Keratinocyte (primary cell): ENCODE results near the gene C20orf141. TPM values are rescaled to one million over a fixed set of nuclear protein-coding genes. Genes with fewer than 3 reads are reported as not detected.

Source experiments
- DNase-seq: peaks from one replicate; pipeline ENCODE4 v3.0.0-alpha.2; 2011; ENCODE audit warnings: low read depth, missing footprints, low spot score
- FAIRE-seq: peaks from 2 replicates; lab custom pipeline; 2011; peaks lifted over from hg19 to GRCh38; lab: Jason Lieb, UNC
- H2AFZ ChIP-seq: 2 replicates; pipeline ENCODE4 v1.6.0; 2012; ENCODE audit warnings: low read length, control low read depth, inconsistent platforms; ENCODE audit not compliant: control insufficient read depth
- H3K27ac ChIP-seq: 2 replicates; pipeline ENCODE4 v1.5.1; 2011; ENCODE audit warnings: low read length; ENCODE audit not compliant: control insufficient read depth, insufficient read depth
- H3K27me3 ChIP-seq: 3 replicates; pipeline ENCODE4 v1.6.0; 2011; ENCODE audit warnings: low read length; ENCODE audit not compliant: control insufficient read depth, insufficient read depth; ENCODE audit errors: extremely low read depth
- H3K36me3 ChIP-seq, 2 experiments: 2 replicates in 1 of 2; 3 replicates in 1 of 2; pipeline ENCODE4 v1.5.1; 2011; ENCODE audit warnings: low read length in 2 of 2, mild to moderate bottlenecking in 1 of 2; ENCODE audit not compliant: control insufficient read depth in 2 of 2, insufficient read depth in 2 of 2; ENCODE audit errors: extremely low read depth in 1 of 2
- H3K4me1 ChIP-seq: 3 replicates; pipeline ENCODE4 v1.5.1; 2011; ENCODE audit warnings: low read length; ENCODE audit not compliant: control insufficient read depth, insufficient read depth; ENCODE audit errors: extremely low read depth
- H3K4me2 ChIP-seq: 3 replicates; pipeline ENCODE4 v1.6.0; 2011; ENCODE audit warnings: low read depth, low read length; ENCODE audit not compliant: control insufficient read depth, insufficient read depth; ENCODE audit errors: extremely low read depth
- H3K4me3 ChIP-seq, 3 experiments: fragments of 200-600 bp in 1 of 3; sonication (generic) in 1 of 3; 2 replicates in 2 of 3; 3 replicates in 1 of 3; pipeline ENCODE4 v1.5.1; 2011 to 2016; ENCODE audit warnings: low read length in 3 of 3, mild to moderate bottlenecking in 3 of 3, control low read depth in 2 of 3, inconsistent platforms in 1 of 3, low read depth in 1 of 3, mixed read lengths in 1 of 3, mixed run types in 1 of 3, moderate library complexity in 1 of 3; ENCODE audit not compliant: control insufficient read depth in 2 of 3, insufficient read depth in 2 of 3; ENCODE audit errors: extremely low read depth in 1 of 3
- H3K79me2 ChIP-seq: 2 replicates; pipeline ENCODE4 v1.6.0; 2012; ENCODE audit warnings: low read length; ENCODE audit not compliant: control insufficient read depth, insufficient read depth
- H3K9ac ChIP-seq: 3 replicates; pipeline ENCODE4 v1.6.0; 2011; ENCODE audit warnings: low read length; ENCODE audit not compliant: control insufficient read depth, insufficient read depth; ENCODE audit errors: extremely low read depth
- H3K9me1 ChIP-seq: 3 replicates; pipeline ENCODE4 v1.6.0; 2011; ENCODE audit warnings: low read length; ENCODE audit not compliant: control insufficient read depth, insufficient read depth; ENCODE audit errors: extremely low read depth
- H3K9me3 ChIP-seq: 2 replicates; pipeline ENCODE4 v1.5.1; 2012; ENCODE audit warnings: low read depth, low read length; ENCODE audit not compliant: control insufficient read depth
- H4K20me1 ChIP-seq: 3 replicates; pipeline ENCODE4 v1.6.0; 2011; ENCODE audit warnings: low read length; ENCODE audit not compliant: control insufficient read depth, insufficient read depth; ENCODE audit errors: extremely low read depth
- CTCF ChIP-seq, 3 experiments: IDR thresholded peaks in 1 of 3; conservative IDR thresholded peaks in 1 of 3; optimal IDR thresholded peaks in 1 of 3; 2 replicates in 2 of 3; 3 replicates in 1 of 3; pipeline versions ENCODE3 to v1.5.1; 2011; ENCODE audit warnings: low read length in 3 of 3, mild to moderate bottlenecking in 3 of 3, moderate library complexity in 2 of 3, control low read depth in 1 of 3, inconsistent platforms in 1 of 3; ENCODE audit not compliant: insufficient read depth in 2 of 3; ENCODE audit errors: extremely low read depth in 1 of 3
- EZH2 ChIP-seq: IDR thresholded peaks from one replicate; pipeline ENCODE4 v1.6.1; 2012; ENCODE audit warnings: inconsistent platforms, mild to moderate bottlenecking, low read length, moderate library complexity
- dilution Hi-C: fragments of 300-500 bp; cut with MboI; formaldehyde crosslinking; loops from one replicate; pipeline ENCODE4 v1.7.0; 2020; ENCODE audit warnings: low sequenced_read_pairs; ENCODE audit not compliant: extremely low pct_ligation_motif_present
- polyA plus RNA-seq, 5 experiments: library from polyadenylated mRNA; depleted of rRNA in 3 of 5; stranded (reverse) in 3 of 5; stranded (forward) in 1 of 5; unstranded in 1 of 5; fragments of >200 nt; gene quantifications; 1 replicate in 1 of 5; 2 replicates in 3 of 5; 3 replicates in 1 of 5; pipeline versions ENCODE4 v1.2.1 to v1.2.3, GENCODE V29; 2011 to 2012; ENCODE audit warnings: missing spikeins in 2 of 5, low read depth in 1 of 5, low replicate concordance in 1 of 5

The C20orf141 gene
- polyA plus RNA-seq, 1 donor (not counting 4 experiments of a cell fraction or from before 2014, with no cell fraction given): not detected

- FAIRE-seq (no peak), DNase-seq (no peak)
Measured at GRCh38 chr20:2809690-2810089, 5.1 kb upstream of the C20orf141 start.

GRCh38 chr20:2812189-2812588 is 2.6 kb upstream of the C20orf141 start:
- H3K27me3 ChIP-seq: peaks cover 9% of the 10 kb centered on the region
- FAIRE-seq (no peak), DNase-seq (no peak)
- no peak overlapping the region for H3K4me3 ChIP-seq
- peaks cover 9% of the 10 kb centered on the region for H3K4me1 ChIP-seq
- H4K20me1 ChIP-seq: no peaks in the 10 kb centered on the region
- H2AFZ ChIP-seq: no peak overlapping the region
- no peak overlapping the region for H3K9ac ChIP-seq
- dilution Hi-C loops: no loop called here
- H3K4me2 ChIP-seq: no peak overlapping the region
- H3K9me3 ChIP-seq: peaks cover 2% of the 10 kb centered on the region
- H3K9me1 ChIP-seq: no peaks in the 10 kb centered on the region
- no peaks in the 10 kb centered on the region for H3K36me3 ChIP-seq
- no peaks in the 10 kb centered on the region for H3K79me2 ChIP-seq
- no peak overlapping the region for H3K27ac ChIP-seq
- TF ChIP-seq CTCF (optimal IDR thresholded peaks at IDR 0.05 in 1 of 3, IDR thresholded peaks at IDR 0.05 in 1 of 3, conservative IDR thresholded peaks at IDR 0.05 in 1 of 3; ENCODE audit: extremely low read depth in 1 of 3, insufficient read depth in 2 of 3, low read length in 3 of 3) (no peak), EZH2 (no peak)

More at GRCh38 chr20:2809690-2810089, 5.1 kb upstream of the C20orf141 start:
- H3K4me3 ChIP-seq: no peak overlapping the region
- peaks cover 2% of the 10 kb centered on the region for H3K9me3 ChIP-seq
- H4K20me1 ChIP-seq: no peaks in the 10 kb centered on the region
- H3K9ac ChIP-seq: no peak overlapping the region
- dilution Hi-C loops: no loop called here
- H2AFZ ChIP-seq: no peak overlapping the region
- no peak overlapping the region for H3K27ac ChIP-seq
- H3K79me2 ChIP-seq: no peaks in the 10 kb centered on the region
- H3K36me3 ChIP-seq: no peaks in the 10 kb centered on the region
- no peak for TF ChIP-seq EZH2
- no peak overlapping the region for H3K4me2 ChIP-seq
- H3K9me1 ChIP-seq: no peaks in the 10 kb centered on the region
- H3K4me1 ChIP-seq: peaks cover 7% of the 10 kb centered on the region
- peaks cover 32% of the 10 kb centered on the region for H3K27me3 ChIP-seq

GRCh38 chr20:2814076-2814475 is 711 bp upstream of the C20orf141 start:
- Histone ChIP-seq H3K4me2 (peak overlapping the region; percentile 16), H3K9me3 (peaks cover 2% of the 10 kb centered on the region), H3K4me3 (no peak overlapping the region), H3K9ac (no peak overlapping the region), H3K4me1 (peaks cover 9% of the 10 kb centered on the region), H3K79me2 (no peaks in the 10 kb centered on the region), H4K20me1 (no peaks in the 10 kb centered on the region), H3K27ac (no peak overlapping the region), H2AFZ (no peak overlapping the region), H3K27me3 (peaks cover 13% of the 10 kb centered on the region), H3K9me1 (no peaks in the 10 kb centered on the region), H3K36me3 (no peaks in the 10 kb centered on the region)
- FAIRE-seq (no peak), DNase-seq (no peak)
- TF ChIP-seq EZH2 (no peak), CTCF (optimal IDR thresholded peaks at IDR 0.05 in 1 of 3, IDR thresholded peaks at IDR 0.05 in 1 of 3, conservative IDR thresholded peaks at IDR 0.05 in 1 of 3; ENCODE audit: extremely low read depth in 1 of 3, insufficient read depth in 2 of 3, low read length in 3 of 3) (no peak)
- dilution Hi-C loops: no loop called here
